ENCODE measurements around the gene KRT74.

DNA sequence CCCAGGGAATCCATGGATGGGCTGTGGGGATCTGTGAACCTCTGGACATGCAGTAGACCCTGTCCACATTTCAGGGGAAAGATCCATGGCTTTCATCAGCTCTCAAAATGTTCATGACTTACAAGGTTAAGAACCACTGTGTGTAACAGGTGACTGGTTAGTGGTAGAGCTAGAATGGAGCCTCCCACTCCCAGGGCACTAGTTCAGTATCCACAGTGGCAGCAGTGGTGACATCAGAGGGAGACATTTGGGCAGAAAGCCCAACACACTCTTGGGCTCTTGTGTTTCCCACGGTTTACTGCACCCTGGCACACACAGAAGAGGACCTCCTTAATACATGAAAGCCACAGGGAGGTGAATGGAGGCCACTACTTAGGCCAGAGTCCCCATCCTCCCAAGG lies 9.1 kb downstream of the KRT74 start:
- no peak for TF ChIP-seq EZH2 (IDR thresholded peaks at IDR 0.05; ENCODE audit: borderline replicate concordance, low read length)
- TF ChIP-seq, protein P1, sequence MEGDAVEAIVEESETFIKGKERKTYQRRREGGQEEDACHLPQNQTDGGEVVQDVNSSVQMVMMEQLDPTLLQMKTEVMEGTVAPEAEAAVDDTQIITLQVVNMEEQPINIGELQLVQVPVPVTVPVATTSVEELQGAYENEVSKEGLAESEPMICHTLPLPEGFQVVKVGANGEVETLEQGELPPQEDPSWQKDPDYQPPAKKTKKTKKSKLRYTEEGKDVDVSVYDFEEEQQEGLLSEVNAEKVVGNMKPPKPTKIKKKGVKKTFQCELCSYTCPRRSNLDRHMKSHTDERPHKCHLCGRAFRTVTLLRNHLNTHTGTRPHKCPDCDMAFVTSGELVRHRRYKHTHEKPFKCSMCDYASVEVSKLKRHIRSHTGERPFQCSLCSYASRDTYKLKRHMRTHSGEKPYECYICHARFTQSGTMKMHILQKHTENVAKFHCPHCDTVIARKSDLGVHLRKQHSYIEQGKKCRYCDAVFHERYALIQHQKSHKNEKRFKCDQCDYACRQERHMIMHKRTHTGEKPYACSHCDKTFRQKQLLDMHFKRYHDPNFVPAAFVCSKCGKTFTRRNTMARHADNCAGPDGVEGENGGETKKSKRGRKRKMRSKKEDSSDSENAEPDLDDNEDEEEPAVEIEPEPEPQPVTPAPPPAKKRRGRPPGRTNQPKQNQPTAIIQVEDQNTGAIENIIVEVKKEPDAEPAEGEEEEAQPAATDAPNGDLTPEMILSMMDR (IDR thresholded peaks at IDR 0.05; ENCODE audit: low read length) = no peak

Data from OCI-LY1 (cell line).